C4-2B (cell line): ENCODE results near the gene SLC9A5.
A peak's percentile ranks its signal among the peaks of the same experiment; 100 is the strongest.

Experiments used
- H3K27ac ChIP-seq: fragments of 450-650 bp; 2 replicates; pipeline ENCODE4 v1.5.1; 2017
- CTCF ChIP-seq: fragments of 450-650 bp; conservative IDR thresholded peaks from 2 replicates; pipeline ENCODE4 v1.5.1; 2017; ENCODE audit warnings: mild to moderate bottlenecking
- ZFX ChIP-seq: fragments of 450-650 bp; IDR thresholded peaks from 2 replicates; pipeline ENCODE4 v1.6.1; 2017

The SLC9A5 gene

GRCh38 chr16:67223992-67224391, 24.8 kb upstream of the SLC9A5 start:
- TF ChIP-seq ZFX = no peak
- no peak for TF ChIP-seq CTCF
- peak overlapping the region; percentile 62 for H3K27ac ChIP-seq

- TF ChIP-seq ZFX (no peak), CTCF (no peak)
- peak overlapping the region; percentile 72; the same call in 1 of the 2 replicates for H3K27ac ChIP-seq
Measured at GRCh38 chr16:67226295-67226803, 22.4 kb upstream of the SLC9A5 start.

- TF ChIP-seq ZFX = peak; percentile 13; the same call in 1 of the 2 replicates
- TF ChIP-seq CTCF = no peak
Measured at GRCh38 chr16:67226804-67227566, 21.8 kb upstream of the SLC9A5 start, which contains the start of gene TMEM208. TMEM208 (plus strand) TSS chr16:67227130; CDS start chr16:67227219, 89 bp downstream.

GRCh38 chr16:67227567-67227921, 21.2 kb upstream of the SLC9A5 start:
- TF ChIP-seq CTCF (no peak), ZFX (no peak)
- H3K27ac ChIP-seq = peak overlapping the region; percentile 72

More at GRCh38 chr16:67226804-67227566, 21.8 kb upstream of the SLC9A5 start, which contains the start of gene TMEM208:
- H3K27ac ChIP-seq = peak within 1 kb of the TSS; percentile 72

GRCh38 chr16:67228034-67228785, 20.6 kb upstream of the SLC9A5 start:
- TF ChIP-seq CTCF (no peak), ZFX (no peak)
- H3K27ac ChIP-seq = no peak overlapping the region

GRCh38 chr16:67228905-67229304, 19.9 kb upstream of the SLC9A5 start:
- TF ChIP-seq ZFX (no peak), CTCF (no peak)
- H3K27ac ChIP-seq = no peak overlapping the region
